Motor neuron (in vitro differentiated cells): ENCODE data around the gene MAST4. TPM values are rescaled to one million over a fixed set of nuclear protein-coding genes. Genes with fewer than 3 reads are reported as not detected.

Source experiments
- ATAC-seq, 8 experiments: fragments of 200-7000 bp; cut with Tn5 transposase; replicated peaks in 6 of 8; 2 replicates each; pipeline ENCODE4 v1.8.0; 2021; ENCODE audit warnings: mild to moderate bottlenecking in 8 of 8, moderate library complexity in 8 of 8
- H3K27ac ChIP-seq, 2 donors: fragments of 250-450 bp; sonication (Bioruptor Pico); 2 replicates each; pipeline ENCODE4 v1.9.0; 2021; ENCODE audit warnings: antibody characterized with exemption in 2 of 2, mild to moderate bottlenecking in 2 of 2, moderate library complexity in 1 of 2
- H3K4me1 ChIP-seq, 2 donors: fragments of 250-450 bp; sonication (Bioruptor Pico); replicated peaks in 1 of 2; 2 replicates each; pipeline ENCODE4 v1.6.1; 2021; ENCODE audit warnings: antibody characterized with exemption in 2 of 2, mild to moderate bottlenecking in 2 of 2, moderate library complexity in 1 of 2
- H3K4me3 ChIP-seq, 5 donors: fragments of 250-450 bp; sonication (Bioruptor Pico); 2 replicates each; pipeline ENCODE4 v1.9.0; 2021; ENCODE audit warnings: antibody characterized with exemption in 5 of 5, mild to moderate bottlenecking in 5 of 5, moderate library complexity in 4 of 5
- WGBS, 10 experiments: fragments of 450-650 bp; shearing (Covaris generic); methylation state at CpG; one replicate each; pipeline ENCODE4 v1.0.0; 2022; 5-methylcytosine and 5-hydroxymethylcytosine counted together
- in situ Hi-C, 9 experiments: fragments of 400-800 bp; cut with MboI; loops; one replicate each; pipeline ENCODE4 v1.15.0; 2021; ENCODE audit warnings: low sequenced_read_pairs in 9 of 9, low pct_unique_long_range_greater_than_20kb in 2 of 9; ENCODE audit not compliant: unreplicated experiment in 9 of 9
- total RNA-seq, 8 experiments: library from RNA; unstranded; fragments of 300-600 nt; gene quantifications; 2 replicates each; pipeline versions ENCODE4 v1.2.3 to v1.2.4, GENCODE V29; 2022

MAST4 gene
- total RNA-seq, 8 experiments from 2014 or later, result 4.3 to 26.1 (median 12.9) TPM

DNA sequence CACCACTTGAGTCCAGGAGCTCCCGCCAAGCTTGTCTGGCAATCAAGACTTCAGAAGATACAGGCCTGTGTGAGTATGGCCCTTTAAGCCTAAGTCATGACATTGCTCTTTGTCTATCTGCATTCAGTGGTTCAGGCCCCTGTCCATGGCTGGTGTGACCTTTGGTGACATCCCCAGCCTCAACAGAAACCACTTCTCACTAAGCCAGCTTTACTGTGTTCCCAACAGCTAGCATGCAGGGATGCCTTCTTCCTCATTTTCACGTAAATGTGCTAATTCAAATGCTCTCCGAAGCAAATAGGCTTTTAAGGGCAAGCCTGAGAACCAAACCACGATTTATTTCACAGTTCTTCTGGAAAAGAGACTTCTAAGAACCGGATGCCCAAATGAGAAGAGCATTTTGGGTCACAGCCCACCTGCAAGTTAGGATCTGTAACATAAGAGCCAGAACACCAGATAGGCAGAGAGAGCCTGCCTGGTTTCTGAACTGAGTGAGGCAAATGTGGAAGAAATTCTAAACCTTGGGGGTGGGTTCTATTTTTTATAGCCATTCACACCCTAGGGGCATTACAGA, 585.5 kb downstream of the MAST4 start:
- WGBS, 10 experiments, result 18 to 64% (median 39%) methylated on average over 2 to 5 of the region's 5 CpGs; no CpG with 5 or more reads in 3 of the 10 experiments
- peak in 1 of 8 experiments; percentile 65 for ATAC-seq
- in situ Hi-C loops, result loop anchor here in 1 of 9 experiments (25.0 kb wide), 1 partner anchor 869 kb away; no protein-coding TSS in a partner anchor
- Histone ChIP-seq H3K27ac (no peak overlapping the region), H3K4me1 (peaks cover 20 to 32% of the 10 kb centered on the region in 2 donors), H3K4me3 (no peak overlapping the region)

GRCh38 chr5:67182301-67182790, 586.2 kb downstream of the MAST4 start:
- peak; percentile 67 to 99 (median 94) for ATAC-seq
- no peak overlapping the region for H3K27ac ChIP-seq
- H3K4me1 ChIP-seq, result peaks cover 20 to 32% of the 10 kb centered on the region in 2 donors
- in situ Hi-C loops, result loop anchor here in 1 of 9 experiments (25.0 kb wide), 1 partner anchor 870 kb away; no protein-coding TSS in a partner anchor
- H3K4me3 ChIP-seq, result no peak overlapping the region
- 17 to 38% (median 18%) methylated on average over 1 to 2 of the region's 6 CpGs; no CpG with 5 or more reads in 7 of the 10 experiments for WGBS, 10 experiments

DNA sequence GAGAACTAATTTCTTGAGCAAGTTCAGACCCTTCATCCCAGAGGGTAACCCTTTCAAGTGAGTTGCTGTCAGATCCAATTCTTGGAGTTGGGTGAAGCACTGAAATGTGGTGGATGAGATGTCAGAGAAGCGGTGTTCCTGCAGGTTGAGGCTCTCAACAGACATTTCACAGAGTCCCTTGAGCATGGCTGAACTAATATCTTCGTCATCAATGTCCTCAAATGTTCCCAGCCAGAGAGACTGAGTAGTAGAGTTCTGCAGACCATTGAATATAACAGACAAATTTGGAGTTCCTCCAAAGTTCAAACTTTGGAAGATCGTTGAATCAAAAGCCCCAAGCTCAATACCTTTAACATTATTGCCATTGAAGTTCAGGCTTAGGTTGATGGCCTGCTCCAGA, 587.7 kb downstream of the MAST4 start:
- peaks cover 18 to 32% of the 10 kb centered on the region in 2 donors for H3K4me1 ChIP-seq
- in situ Hi-C loops, result loop anchor here in 1 of 9 experiments (25.0 kb wide), 1 partner anchor 872 kb away; no protein-coding TSS in a partner anchor
- H3K4me3 ChIP-seq, result no peak overlapping the region
- 75 to 100% (median 90%) methylated on average over 1 to 3 of the region's 3 CpGs; no CpG with 5 or more reads in 1 of the 10 experiments for WGBS, 10 experiments
- ATAC-seq, result no peak
- H3K27ac ChIP-seq, result no peak overlapping the region

- Histone ChIP-seq H3K27ac (no peak overlapping the region), H3K4me3 (no peak overlapping the region), H3K4me1 (peaks cover 5 to 18% of the 10 kb centered on the region in 2 donors)
- ATAC-seq, result peak in 2 of 8 experiments; percentile 17 to 20
- 0 to 100% (median 71%) methylated on average over 1 of the region's 1 CpG for WGBS, 10 experiments
- in situ Hi-C loops, result loop anchor here in 1 of 9 experiments (25.0 kb wide), 1 partner anchor 875 kb away; no protein-coding TSS in a partner anchor
Observed at GRCh38 chr5:67187006-67187715, 591.0 kb downstream of the MAST4 start.

- Histone ChIP-seq H3K4me3 (no peak overlapping the region), H3K27ac (no peak overlapping the region), H3K4me1 (peaks cover 0 to 10% of the 10 kb centered on the region in 2 donors)
- ATAC-seq, result peak in 4 of 8 experiments; percentile 31 to 72 (median 49)
- WGBS, 10 experiments, result 33 to 77% (median 69%) methylated on average over 1 to 7 of the region's 7 CpGs; no CpG with 5 or more reads in 1 of the 10 experiments
- in situ Hi-C loops, result loop anchor here in 1 of 9 experiments (25.0 kb wide), 1 partner anchor 876 kb away; no protein-coding TSS in a partner anchor
Observed at GRCh38 chr5:67188274-67189078, 592.3 kb downstream of the MAST4 start.

- Histone ChIP-seq H3K27ac (no peak overlapping the region), H3K4me3 (no peak overlapping the region), H3K4me1 (peaks cover 0 to 10% of the 10 kb centered on the region in 2 donors)
- 60 to 100% (median 89%) methylated on average over 1 to 3 of the region's 3 CpGs for WGBS, 10 experiments
- in situ Hi-C loops, result loop anchor here in 1 of 9 experiments (25.0 kb wide), 1 partner anchor 877 kb away; no protein-coding TSS in a partner anchor
- ATAC-seq, result no peak
Observed at GRCh38 chr5:67189079-67189354, 592.8 kb downstream of the MAST4 start.

- no peak overlapping the region for H3K27ac ChIP-seq
- WGBS, 10 experiments, result 33 to 67% methylated on average over 1 of the region's 1 CpG; no CpG with 5 or more reads in 8 of the 10 experiments
- H3K4me3 ChIP-seq, result no peak overlapping the region
- ATAC-seq, result no peak
- in situ Hi-C loops, result loop anchor here in 1 of 9 experiments (25.0 kb wide), 1 partner anchor 878 kb away; no protein-coding TSS in a partner anchor
- peaks cover 0 to 10% of the 10 kb centered on the region in 2 donors for H3K4me1 ChIP-seq
Observed at GRCh38 chr5:67189931-67190330, 593.7 kb downstream of the MAST4 start.

- Histone ChIP-seq H3K27ac (no peak overlapping the region), H3K4me3 (no peak overlapping the region), H3K4me1 (peaks cover 0 to 10% of the 10 kb centered on the region in 2 donors)
- in situ Hi-C loops, result loop anchor here in 1 of 9 experiments (25.0 kb wide), 1 partner anchor 878 kb away; no protein-coding TSS in a partner anchor
- WGBS, 10 experiments, result 53 to 100% (median 80%) methylated on average over 1 to 4 of the region's 4 CpGs; no CpG with 5 or more reads in 3 of the 10 experiments
- peak in 2 of 8 experiments; percentile 15 to 56 for ATAC-seq
Observed at GRCh38 chr5:67190410-67190809, 594.2 kb downstream of the MAST4 start.

DNA sequence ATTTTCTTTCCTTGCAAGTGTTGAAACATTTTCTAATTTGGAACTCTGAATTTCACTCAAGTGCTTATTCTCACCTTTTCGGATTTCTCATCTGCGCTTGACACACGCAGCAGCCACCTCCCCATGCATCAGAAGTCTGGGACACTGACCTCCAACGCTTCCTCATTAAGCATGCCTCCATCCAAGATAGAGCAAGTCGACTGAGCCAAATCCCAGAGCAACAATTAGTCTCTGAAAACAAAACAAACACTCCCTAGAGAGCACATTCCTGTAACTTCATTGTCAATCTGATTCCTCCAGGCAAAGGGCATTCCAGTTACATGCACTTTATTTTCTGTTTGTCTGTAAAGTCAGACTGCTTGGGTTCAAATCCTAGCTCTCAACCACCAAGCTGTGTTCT, 594.7 kb downstream of the MAST4 start:
- WGBS, 10 experiments, result 49 to 75% (median 62%) methylated on average over 4 to 5 of the region's 5 CpGs; no CpG with 5 or more reads in 1 of the 10 experiments

DNA sequence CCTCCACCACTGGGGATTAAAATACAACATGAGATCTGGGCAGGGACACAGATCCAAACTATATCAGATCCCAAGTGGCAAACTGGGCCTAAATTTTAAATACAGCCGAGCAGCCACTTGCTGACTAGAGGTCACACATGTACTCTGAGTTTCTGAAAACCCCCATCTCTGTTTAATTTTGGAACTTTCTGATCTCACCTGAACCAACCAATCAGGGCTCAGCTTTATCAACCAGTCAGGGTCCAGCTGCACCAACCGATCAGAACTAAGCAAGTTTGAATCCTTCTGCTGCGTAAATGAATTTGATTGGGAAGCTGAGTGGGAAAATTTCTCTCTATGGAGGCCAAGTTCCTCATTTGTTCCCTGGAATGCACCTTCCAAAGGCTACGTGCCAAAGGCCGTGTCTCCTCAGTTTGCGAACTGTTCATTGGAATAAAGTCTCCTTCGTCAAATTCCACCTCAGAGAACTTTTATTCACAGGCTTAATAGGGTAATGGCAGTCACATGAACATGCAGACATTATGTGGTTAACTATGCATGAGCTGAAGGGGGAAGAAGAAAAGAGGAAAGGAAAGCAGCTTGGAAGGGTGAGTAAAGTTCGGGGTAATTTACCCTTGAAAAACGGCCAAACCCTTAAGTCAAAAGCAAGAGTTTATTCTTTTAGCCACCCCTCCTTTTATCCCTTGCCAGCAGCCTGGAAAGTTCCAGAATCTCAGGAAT, 596.7 kb downstream of the MAST4 start:
- Histone ChIP-seq H3K4me3 (no peak overlapping the region), H3K4me1 (peaks cover 0 to 10% of the 10 kb centered on the region in 2 donors), H3K27ac (no peak overlapping the region)
- in situ Hi-C loops, result loop anchor here in 1 of 9 experiments (25.0 kb wide), 1 partner anchor 881 kb away; no protein-coding TSS in a partner anchor
- ATAC-seq, result peak in 1 of 8 experiments; percentile 9
- WGBS, 10 experiments, result 73 to 100% (median 78%) methylated on average over 1 to 9 of the region's 9 CpGs

More for the DNA sequence above, 594.7 kb downstream of the MAST4 start:
- no peak overlapping the region for H3K4me3 ChIP-seq
- ATAC-seq, result peak in 4 of 8 experiments; percentile 39 to 46 (median 44)
- in situ Hi-C loops, result loop anchor here in 1 of 9 experiments (25.0 kb wide), 1 partner anchor 879 kb away; no protein-coding TSS in a partner anchor
- H3K27ac ChIP-seq, result no peak overlapping the region
- H3K4me1 ChIP-seq, result peaks cover 0 to 10% of the 10 kb centered on the region in 2 donors

DNA sequence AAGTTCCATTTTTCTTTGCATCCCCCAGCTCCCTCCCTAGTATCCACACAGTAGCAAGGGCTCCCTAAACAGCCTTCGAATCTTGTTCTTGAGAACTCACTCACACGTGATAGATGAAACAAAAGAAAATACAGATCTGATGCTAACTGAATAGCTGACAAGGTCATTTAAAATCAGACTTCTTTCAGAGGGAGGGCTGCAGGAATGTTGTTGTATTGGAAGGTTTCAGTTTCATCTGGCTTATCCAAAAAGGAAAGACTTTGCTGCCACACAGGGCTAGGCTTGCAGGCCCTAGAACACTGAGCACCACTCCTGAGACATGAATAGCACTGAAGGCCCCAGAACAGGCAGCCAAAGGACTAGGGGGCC, 597.2 kb downstream of the MAST4 start:
- ATAC-seq, result peak in 2 of 8 experiments; percentile 44 to 62
- in situ Hi-C loops, result loop anchor here in 1 of 9 experiments (25.0 kb wide), 1 partner anchor 881 kb away; no protein-coding TSS in a partner anchor
- WGBS, 10 experiments, result 31 to 88% (median 69%) methylated on average over 1 to 2 of the region's 2 CpGs; no CpG with 5 or more reads in 4 of the 10 experiments
- no peak overlapping the region for H3K27ac ChIP-seq
- H3K4me1 ChIP-seq, result peaks cover 0 to 9% of the 10 kb centered on the region in 2 donors
- H3K4me3 ChIP-seq, result no peak overlapping the region
